ENCODE measurements around the gene ENC1. TPM values are rescaled to one million over a fixed set of nuclear protein-coding genes. Genes with fewer than 3 reads are reported as not detected.

Gene ENC1
- total RNA-seq, 4 donors from 2014 or later, result 14.9 to 26.9 (median 22.0) TPM

- TF ChIP-seq, protein P1, sequence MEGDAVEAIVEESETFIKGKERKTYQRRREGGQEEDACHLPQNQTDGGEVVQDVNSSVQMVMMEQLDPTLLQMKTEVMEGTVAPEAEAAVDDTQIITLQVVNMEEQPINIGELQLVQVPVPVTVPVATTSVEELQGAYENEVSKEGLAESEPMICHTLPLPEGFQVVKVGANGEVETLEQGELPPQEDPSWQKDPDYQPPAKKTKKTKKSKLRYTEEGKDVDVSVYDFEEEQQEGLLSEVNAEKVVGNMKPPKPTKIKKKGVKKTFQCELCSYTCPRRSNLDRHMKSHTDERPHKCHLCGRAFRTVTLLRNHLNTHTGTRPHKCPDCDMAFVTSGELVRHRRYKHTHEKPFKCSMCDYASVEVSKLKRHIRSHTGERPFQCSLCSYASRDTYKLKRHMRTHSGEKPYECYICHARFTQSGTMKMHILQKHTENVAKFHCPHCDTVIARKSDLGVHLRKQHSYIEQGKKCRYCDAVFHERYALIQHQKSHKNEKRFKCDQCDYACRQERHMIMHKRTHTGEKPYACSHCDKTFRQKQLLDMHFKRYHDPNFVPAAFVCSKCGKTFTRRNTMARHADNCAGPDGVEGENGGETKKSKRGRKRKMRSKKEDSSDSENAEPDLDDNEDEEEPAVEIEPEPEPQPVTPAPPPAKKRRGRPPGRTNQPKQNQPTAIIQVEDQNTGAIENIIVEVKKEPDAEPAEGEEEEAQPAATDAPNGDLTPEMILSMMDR (IDR thresholded peaks at IDR 0.05), result no peak
- TF ChIP-seq EP300 (IDR thresholded peaks at IDR 0.05; ENCODE audit: low read depth) (no peak), POLR2A (IDR thresholded peaks at IDR 0.05) (no peak), POLR2AphosphoS5 (IDR thresholded peaks at IDR 0.05) (no peak)
- H3K4me1 ChIP-seq, result no peaks in the 10 kb centered on the region
- in situ Hi-C loops (cut with MboI; ENCODE audit: low pct_ligation_motif_present in 1 of 4, low pct_unique_long_range_greater_than_20kb in 1 of 4, low sequenced_read_pairs in 3 of 4), result no loop called here
- H3K27ac ChIP-seq, result no peak overlapping the region
- no peaks in the 10 kb centered on the region for H3K9me3 ChIP-seq
- H3K4me3 ChIP-seq, result no peak overlapping the region
- H3K27me3 ChIP-seq, result no peaks in the 10 kb centered on the region
- DNase-seq, result no peak
- intact Hi-C loops (cut with DNase I; ENCODE audit: low total_unique reads), result no loop called here
- 78 to 85% methylated on average over 5 of the region's 5 CpGs for WGBS, 2 donors (ENCODE audit: low coverage in 1 of 2)
- no peaks in the 10 kb centered on the region for H3K36me3 ChIP-seq
Measured at GRCh38 chr5:74608736-74609601, 31.6 kb downstream of the ENC1 start.

- H3K27me3 ChIP-seq, result no peaks in the 10 kb centered on the region
- WGBS, 2 donors (ENCODE audit: low coverage in 1 of 2), result 96 to 97% methylated on average over 4 of the region's 4 CpGs
- intact Hi-C loops (cut with DNase I; ENCODE audit: low total_unique reads), result no loop called here
- no peak overlapping the region for H3K27ac ChIP-seq
- TF ChIP-seq EP300 (IDR thresholded peaks at IDR 0.05; ENCODE audit: low read depth) (no peak), POLR2A (IDR thresholded peaks at IDR 0.05) (no peak), POLR2AphosphoS5 (IDR thresholded peaks at IDR 0.05) (no peak)
- TF ChIP-seq, protein P1 (IDR thresholded peaks at IDR 0.05), result no peak
- no peak overlapping the region for H3K4me3 ChIP-seq
- H3K9me3 ChIP-seq, result no peaks in the 10 kb centered on the region
- DNase-seq, result no peak
- in situ Hi-C loops (cut with MboI; ENCODE audit: low pct_ligation_motif_present in 1 of 4, low pct_unique_long_range_greater_than_20kb in 1 of 4, low sequenced_read_pairs in 3 of 4), result no loop called here
- no peaks in the 10 kb centered on the region for H3K4me1 ChIP-seq
- H3K36me3 ChIP-seq, result no peaks in the 10 kb centered on the region
Measured at GRCh38 chr5:74605759-74606158, 34.8 kb downstream of the ENC1 start.

GRCh38 chr5:74603376-74603775, 37.2 kb downstream of the ENC1 start:
- Histone ChIP-seq H3K4me1 (no peaks in the 10 kb centered on the region), H3K36me3 (no peaks in the 10 kb centered on the region), H3K27ac (no peak overlapping the region), H3K4me3 (no peak overlapping the region), H3K27me3 (no peaks in the 10 kb centered on the region), H3K9me3 (no peaks in the 10 kb centered on the region)
- in situ Hi-C loops (cut with MboI; ENCODE audit: low pct_ligation_motif_present in 1 of 4, low pct_unique_long_range_greater_than_20kb in 1 of 4, low sequenced_read_pairs in 3 of 4) (no loop called here), intact Hi-C loops (cut with DNase I; ENCODE audit: low total_unique reads) (no loop called here)
- 22 to 58% methylated on average over 1 of the region's 1 CpG for WGBS, 2 donors (ENCODE audit: low coverage in 1 of 2)
- no peak for DNase-seq
- TF ChIP-seq POLR2A (IDR thresholded peaks at IDR 0.05), result no peak
- no peak for TF ChIP-seq EP300 (IDR thresholded peaks at IDR 0.05; ENCODE audit: low read depth)
- TF ChIP-seq POLR2AphosphoS5 (IDR thresholded peaks at IDR 0.05), result no peak
- TF ChIP-seq, protein P1 (IDR thresholded peaks at IDR 0.05), result no peak

DNA sequence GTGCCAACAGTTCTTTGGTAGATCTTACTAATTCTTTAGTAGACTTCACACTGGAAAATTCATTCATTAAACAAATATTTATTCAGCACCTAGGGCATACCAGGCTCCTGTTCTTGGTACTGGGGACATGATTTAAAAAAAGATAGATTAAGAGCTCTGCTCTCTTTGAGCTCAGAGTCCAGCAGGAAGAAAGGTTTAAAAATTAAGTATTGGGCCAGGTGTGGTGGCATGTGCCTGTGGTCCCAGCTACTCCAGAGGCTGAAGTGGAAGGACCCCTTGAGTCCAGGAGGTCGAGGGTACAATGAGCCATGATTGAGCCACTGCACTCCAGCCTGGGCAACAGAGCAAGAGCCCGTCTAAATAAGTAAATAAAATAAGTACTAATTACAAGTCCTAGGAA, 41.4 kb downstream of the ENC1 start:
- Histone ChIP-seq H3K27ac (no peak overlapping the region), H3K9me3 (no peaks in the 10 kb centered on the region), H3K36me3 (no peaks in the 10 kb centered on the region), H3K27me3 (no peaks in the 10 kb centered on the region), H3K4me3 (no peak overlapping the region), H3K4me1 (peaks cover 0 to 8% (median 0%) of the 10 kb centered on the region in 4 donors)
- DNase-seq, result no peak
- no peak for TF ChIP-seq POLR2AphosphoS5 (IDR thresholded peaks at IDR 0.05)
- no peak for TF ChIP-seq EP300 (IDR thresholded peaks at IDR 0.05; ENCODE audit: low read depth)
- TF ChIP-seq, protein P1 (IDR thresholded peaks at IDR 0.05), result no peak
- no peak for TF ChIP-seq POLR2A (IDR thresholded peaks at IDR 0.05)
- intact Hi-C loops (cut with DNase I; ENCODE audit: low total_unique reads), result no loop called here
- 75% methylated on average over 2 of the region's 2 CpGs; no CpG with 5 or more reads in 1 of the 2 donors for WGBS, 2 donors (ENCODE audit: low coverage in 1 of 2)
- in situ Hi-C loops (cut with MboI; ENCODE audit: low pct_ligation_motif_present in 1 of 4, low pct_unique_long_range_greater_than_20kb in 1 of 4, low sequenced_read_pairs in 3 of 4), result no loop called here
